ENCODE measurements around the gene IKZF2. TPM values are rescaled to one million over a fixed set of nuclear protein-coding genes. Genes with fewer than 3 reads are reported as not detected.

The IKZF2 gene
- total and polyA plus RNA-seq, 11 donors, result 0.84 to 8.0 (median 5.9) TPM

GRCh38 chr2:212957624-212958023, 193.8 kb downstream of the IKZF2 start:
- intact Hi-C loops (cut with DNase I), result no loop called here
- no peak for ATAC-seq
- Histone ChIP-seq H3K27me3 (no peaks in the 10 kb centered on the region), H3K9me3 (no peaks in the 10 kb centered on the region), H3K27ac (no peak overlapping the region), H3K4me1 (peaks cover 0 to 31% (median 10%) of the 10 kb centered on the region in 12 donors), H3K4me3 (no peak overlapping the region), H3K36me3 (no peaks in the 10 kb centered on the region)
- TF ChIP-seq, protein P1, sequence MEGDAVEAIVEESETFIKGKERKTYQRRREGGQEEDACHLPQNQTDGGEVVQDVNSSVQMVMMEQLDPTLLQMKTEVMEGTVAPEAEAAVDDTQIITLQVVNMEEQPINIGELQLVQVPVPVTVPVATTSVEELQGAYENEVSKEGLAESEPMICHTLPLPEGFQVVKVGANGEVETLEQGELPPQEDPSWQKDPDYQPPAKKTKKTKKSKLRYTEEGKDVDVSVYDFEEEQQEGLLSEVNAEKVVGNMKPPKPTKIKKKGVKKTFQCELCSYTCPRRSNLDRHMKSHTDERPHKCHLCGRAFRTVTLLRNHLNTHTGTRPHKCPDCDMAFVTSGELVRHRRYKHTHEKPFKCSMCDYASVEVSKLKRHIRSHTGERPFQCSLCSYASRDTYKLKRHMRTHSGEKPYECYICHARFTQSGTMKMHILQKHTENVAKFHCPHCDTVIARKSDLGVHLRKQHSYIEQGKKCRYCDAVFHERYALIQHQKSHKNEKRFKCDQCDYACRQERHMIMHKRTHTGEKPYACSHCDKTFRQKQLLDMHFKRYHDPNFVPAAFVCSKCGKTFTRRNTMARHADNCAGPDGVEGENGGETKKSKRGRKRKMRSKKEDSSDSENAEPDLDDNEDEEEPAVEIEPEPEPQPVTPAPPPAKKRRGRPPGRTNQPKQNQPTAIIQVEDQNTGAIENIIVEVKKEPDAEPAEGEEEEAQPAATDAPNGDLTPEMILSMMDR (IDR thresholded peaks at IDR 0.05), result no peak
- TF ChIP-seq POLR2A (IDR thresholded peaks at IDR 0.05), result no peak
- DNase-seq, result no peak

DNA sequence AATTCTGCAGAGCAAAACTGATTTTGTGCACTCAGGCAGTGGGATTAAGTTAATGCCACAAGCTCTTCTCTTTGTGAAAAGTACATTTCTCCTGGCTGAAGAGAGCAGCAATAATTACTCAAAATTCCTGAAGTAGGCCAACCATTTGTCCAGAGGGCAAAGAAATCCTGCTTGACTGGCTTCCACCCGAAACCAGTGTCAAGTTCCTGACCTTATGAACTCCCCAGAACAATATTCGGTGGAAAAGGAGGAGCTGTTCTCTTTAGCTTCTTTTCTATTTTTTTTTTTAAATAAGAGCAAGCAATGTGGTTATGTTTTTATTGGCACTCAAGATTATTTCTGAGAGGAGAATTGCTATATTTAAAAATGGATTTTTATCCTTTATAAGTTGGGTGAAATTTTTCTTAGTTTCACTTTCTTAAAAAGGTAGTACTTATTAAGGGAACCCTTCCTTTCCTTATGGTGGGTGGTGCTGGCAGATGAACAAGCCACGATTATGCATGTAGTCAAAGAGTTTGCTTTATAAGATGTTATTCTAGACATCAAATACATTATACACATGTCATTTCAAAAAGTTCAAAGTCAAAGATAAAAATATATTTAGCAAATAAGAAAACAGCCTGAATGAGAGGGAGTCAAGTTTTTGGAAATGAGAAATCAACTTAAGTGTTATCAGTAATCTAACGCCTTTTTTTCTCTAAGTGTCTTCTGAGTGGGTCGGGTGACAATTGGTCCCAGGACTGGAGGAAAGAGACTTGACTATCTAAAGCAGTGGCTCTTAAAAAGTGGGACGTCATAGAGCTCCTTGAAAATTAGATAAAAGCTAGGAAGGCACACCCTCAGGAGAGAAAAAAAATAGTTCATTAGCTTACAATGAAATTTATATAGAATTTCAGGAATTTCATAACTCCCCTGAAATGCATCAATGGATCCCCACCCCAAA, 194.5 kb downstream of the IKZF2 start:
- Histone ChIP-seq H3K36me3 (no peaks in the 10 kb centered on the region), H3K9me3 (no peaks in the 10 kb centered on the region), H3K27me3 (no peaks in the 10 kb centered on the region), H3K4me3 (peak overlapping the region in 2 of 12 donors; percentile 24 to 29), H3K27ac (peak overlapping the region in 1 of 12 donors; percentile 17), H3K4me1 (peaks cover 0 to 31% (median 10%) of the 10 kb centered on the region in 12 donors)
- intact Hi-C loops (cut with DNase I), result no loop called here
- DNase-seq, result no peak
- no peak for ATAC-seq
- TF ChIP-seq, protein P1 (IDR thresholded peaks at IDR 0.05), result no peak
- no peak for TF ChIP-seq POLR2A (IDR thresholded peaks at IDR 0.05)
- WGBS, 4 donors, result 34 to 43% (median 35%) methylated on average over 6 of the region's 6 CpGs

- no peaks in the 10 kb centered on the region for H3K27me3 ChIP-seq
- H3K4me1 ChIP-seq, result peaks cover 0 to 21% (median 10%) of the 10 kb centered on the region in 12 donors
- 60 to 87% (median 75%) methylated on average over 3 of the region's 3 CpGs for WGBS, 4 donors
- TF ChIP-seq, protein P1 (IDR thresholded peaks at IDR 0.05), result no peak
- TF ChIP-seq POLR2A (IDR thresholded peaks at IDR 0.05), result no peak
- intact Hi-C loops (cut with DNase I), result no loop called here
- H3K36me3 ChIP-seq, result no peaks in the 10 kb centered on the region
- no peak for DNase-seq
- no peaks in the 10 kb centered on the region for H3K9me3 ChIP-seq
- no peak overlapping the region for H3K27ac ChIP-seq
- H3K4me3 ChIP-seq, result no peak overlapping the region
- no peak for ATAC-seq
Measured at GRCh38 chr2:212953170-212953920, 198.1 kb downstream of the IKZF2 start.

GRCh38 chr2:212949786-212950185, 201.6 kb downstream of the IKZF2 start:
- Histone ChIP-seq H3K36me3 (no peaks in the 10 kb centered on the region), H3K27me3 (no peaks in the 10 kb centered on the region), H3K4me1 (peaks cover 0 to 5% (median 0%) of the 10 kb centered on the region in 12 donors), H3K27ac (no peak overlapping the region), H3K4me3 (no peak overlapping the region), H3K9me3 (no peaks in the 10 kb centered on the region)
- no peak for ATAC-seq
- intact Hi-C loops (cut with DNase I), result no loop called here
- 71 to 100% (median 75%) methylated on average over 1 of the region's 1 CpG for WGBS, 4 donors
- no peak for DNase-seq
- TF ChIP-seq POLR2A (IDR thresholded peaks at IDR 0.05), result no peak
- TF ChIP-seq, protein P1 (IDR thresholded peaks at IDR 0.05), result no peak

Data from heart left ventricle (tissue), 16 donors.